GM12878 (cell line): ENCODE data around the gene SLC32A1. TPM values are rescaled to one million over a fixed set of nuclear protein-coding genes. Genes with fewer than 3 reads are reported as not detected.

ENCODE experiments used
- ATAC-seq: fragments of 200-7000 bp; cut with Tn5 transposase; 3 replicates; pipeline ENCODE4 v1.9.1; 2020; ENCODE audit warnings: mild to moderate bottlenecking, moderate library complexity
- BruUV-seq: library from RNA; stranded (reverse); fragments of 400-500 nt; replicated peaks from 2 replicates; lab custom pipeline; 2021; lab: Mats Ljungman, UMichigan
- CTCF ChIA-PET: fragments of 300-600 bp; sonication (Branson Sonifier 250); formaldehyde crosslinking; extraction: SDS; loops from one replicate; lab custom pipeline; 2021; ENCODE audit warnings: inconsistent platforms; lab: Yijun Ruan, JAX
- POLR2A ChIA-PET: fragments of 350-600 bp; formaldehyde crosslinking; extraction: SDS; loops from one replicate; lab custom pipeline; 2021; ENCODE audit warnings: inconsistent platforms; lab: Charles Lee
- RAD21 ChIA-PET: fragments of 300-600 bp; sonication (Branson Sonifier 250); formaldehyde crosslinking; loops from one replicate; lab custom pipeline; 2023; ENCODE audit warnings: antibody characterized with exemption; ENCODE audit not compliant: unreplicated experiment; lab: Charles Lee
- SMC1A ChIA-PET: fragments of 300-600 bp; sonication (Branson Sonifier 250); formaldehyde crosslinking; loops from one replicate; lab custom pipeline; 2023; ENCODE audit not compliant: unreplicated experiment, uncharacterized antibody; lab: Charles Lee
- DNase-seq: peaks from one replicate; pipeline ENCODE4 v3.0.0-alpha.2; 2011; ENCODE audit warnings: low read depth, low spot score
- FAIRE-seq: peaks from 3 replicates; lab custom pipeline; 2011; peaks lifted over from hg19 to GRCh38; lab: Jason Lieb, UNC
- H2AFZ ChIP-seq: 2 replicates; pipeline ENCODE4 v1.6.0; 2011; ENCODE audit warnings: low read depth, low read length, control low read depth; ENCODE audit not compliant: control insufficient read depth
- H3K27ac ChIP-seq: 2 replicates; pipeline ENCODE4 v1.5.1; 2011; ENCODE audit warnings: control low read depth; ENCODE audit not compliant: control insufficient read depth, insufficient read depth
- H3K27me3 ChIP-seq, 2 experiments: replicated peaks in 1 of 2; 2 replicates each; pipeline versions ENCODE4 v1.6.0 to v1.6.1; 2011; ENCODE audit warnings: low read length in 1 of 2; ENCODE audit not compliant: control insufficient read depth in 2 of 2, insufficient read depth in 2 of 2
- H3K36me3 ChIP-seq, 2 experiments: 2 replicates each; pipeline ENCODE4 v1.5.1; 2011; ENCODE audit warnings: low read length in 1 of 2; ENCODE audit not compliant: control insufficient read depth in 2 of 2, insufficient read depth in 2 of 2
- H3K4me1 ChIP-seq: 2 replicates; pipeline ENCODE4 v1.6.1; 2011; ENCODE audit warnings: mild to moderate bottlenecking, low read length, moderate library complexity, mixed read lengths; ENCODE audit not compliant: control insufficient read depth, insufficient read depth
- H3K4me2 ChIP-seq: 2 replicates; pipeline ENCODE4 v1.6.0; 2011; ENCODE audit warnings: control low read depth; ENCODE audit not compliant: control insufficient read depth, insufficient read depth
- H3K4me3 ChIP-seq: fragments of 200-600 bp; sonication (generic); 2 replicates; pipeline ENCODE4 v1.5.1; 2016
- H3K79me2 ChIP-seq: 2 replicates; pipeline ENCODE4 v1.6.0; 2011; ENCODE audit warnings: low read length; ENCODE audit not compliant: control insufficient read depth, insufficient read depth
- H3K9ac ChIP-seq: 2 replicates; pipeline ENCODE4 v1.8.0; 2011; ENCODE audit warnings: low read length, control low read depth, mixed read lengths; ENCODE audit not compliant: control insufficient read depth, insufficient read depth
- H3K9me3 ChIP-seq: replicated peaks from 3 replicates; pipeline ENCODE4 v1.5.1; 2011; ENCODE audit warnings: mild to moderate bottlenecking, low read length; ENCODE audit not compliant: control insufficient read depth, insufficient read depth
- H4K20me1 ChIP-seq: 2 replicates; pipeline ENCODE4 v1.6.0; 2011; ENCODE audit not compliant: control insufficient read depth, insufficient read depth
- FOXK2 ChIP-seq: fragments of 450-650 bp; IDR thresholded peaks from 2 replicates; pipeline ENCODE4 v1.6.1; 2017; ENCODE audit warnings: mild to moderate bottlenecking, moderate library complexity
- GABPA ChIP-seq: IDR thresholded peaks from 2 replicates; pipeline ENCODE4 v1.6.1; 2014; ENCODE audit warnings: antibody characterized with exemption, low read depth, mild to moderate bottlenecking, inconsistent platforms
- JUNB ChIP-seq: IDR thresholded peaks from 2 replicates; pipeline ENCODE4 v1.6.1; 2016; ENCODE audit warnings: antibody characterized with exemption, mild to moderate bottlenecking
- JUND ChIP-seq: IDR thresholded peaks from 2 replicates; pipeline ENCODE4 v1.6.1; 2012; ENCODE audit warnings: low read depth, mild to moderate bottlenecking, low read length, improper control_type of control experiment, moderate library complexity
- MXI1 ChIP-seq: fragments of 150-350 bp; IDR thresholded peaks from 2 replicates; pipeline ENCODE4 v1.6.1; 2011; ENCODE audit warnings: low read depth, mild to moderate bottlenecking, inconsistent platforms, low read length, improper control_type of control experiment
- WGBS: methylation state at CpG from one replicate; pipeline ENCODE4 v1.1.6; 2016; ENCODE audit warnings: low lambda C conversion rate; ENCODE audit not compliant: insufficient replicate concordance, insufficient coverage; ENCODE audit errors: missing lambda C conversion rate; 5-methylcytosine and 5-hydroxymethylcytosine counted together
- in situ Hi-C: fragments of 300-500 bp; cut with MboI; formaldehyde crosslinking; loops from 9 replicates; pipeline ENCODE4 v1.14.3; 2018; ENCODE audit warnings: mixed read lengths
- intact Hi-C: fragments of 100-400 bp; cut with micrococcal nuclease; formaldehyde crosslinking; loops from one replicate; pipeline ENCODE4 v1.14.2; 2022; ENCODE audit not compliant: unreplicated experiment
- polyA plus RNA-seq, 11 experiments: library from polyadenylated mRNA; depleted of rRNA in 4 of 11; unstranded in 6 of 11; stranded (reverse) in 5 of 11; fragments of >200 nt; fragmentation: Nextera tagmentation in 4 of 11; fragmentation: Illumina TruSeq in 1 of 11; extraction: Ambion mirVana in 4 of 11; extraction: Trizol in 1 of 11; gene quantifications; 1 replicate in 1 of 11; 2 replicates in 10 of 11; pipeline versions ENCODE4 v1.2.1 to v1.2.3, GENCODE V29; 2011 to 2016; ENCODE audit warnings: inconsistent platforms in 2 of 11, missing spikeins in 2 of 11, low read depth in 1 of 11
- total RNA-seq, 4 experiments: library from RNA; depleted of rRNA in 3 of 4; stranded (reverse); fragments of >200 nt in 3 of 4; fragmentation: Illumina TruSeq in 1 of 4; extraction: Trizol in 1 of 4; gene quantifications; 2 replicates each; pipeline versions ENCODE4 v1.2.1 to v1.2.3, GENCODE V29; 2013 to 2021
- TF ChIP-seq, protein P1 (sequence below): fragments of 450-650 bp; IDR thresholded peaks from 2 replicates; pipeline ENCODE4 v1.6.1; 2017; ENCODE audit warnings: borderline replicate concordance
- TF ChIP-seq, protein P2 (sequence below): fragments of 450-650 bp; IDR thresholded peaks from 2 replicates; pipeline ENCODE4 v1.6.1; 2017; ENCODE audit warnings: mild to moderate bottlenecking

SLC32A1 gene
- total and polyA plus RNA-seq, 10 of the 15 experiments (the other 5 are each of a cell fraction or from before 2014, with no cell fraction given): not detected

DNA sequence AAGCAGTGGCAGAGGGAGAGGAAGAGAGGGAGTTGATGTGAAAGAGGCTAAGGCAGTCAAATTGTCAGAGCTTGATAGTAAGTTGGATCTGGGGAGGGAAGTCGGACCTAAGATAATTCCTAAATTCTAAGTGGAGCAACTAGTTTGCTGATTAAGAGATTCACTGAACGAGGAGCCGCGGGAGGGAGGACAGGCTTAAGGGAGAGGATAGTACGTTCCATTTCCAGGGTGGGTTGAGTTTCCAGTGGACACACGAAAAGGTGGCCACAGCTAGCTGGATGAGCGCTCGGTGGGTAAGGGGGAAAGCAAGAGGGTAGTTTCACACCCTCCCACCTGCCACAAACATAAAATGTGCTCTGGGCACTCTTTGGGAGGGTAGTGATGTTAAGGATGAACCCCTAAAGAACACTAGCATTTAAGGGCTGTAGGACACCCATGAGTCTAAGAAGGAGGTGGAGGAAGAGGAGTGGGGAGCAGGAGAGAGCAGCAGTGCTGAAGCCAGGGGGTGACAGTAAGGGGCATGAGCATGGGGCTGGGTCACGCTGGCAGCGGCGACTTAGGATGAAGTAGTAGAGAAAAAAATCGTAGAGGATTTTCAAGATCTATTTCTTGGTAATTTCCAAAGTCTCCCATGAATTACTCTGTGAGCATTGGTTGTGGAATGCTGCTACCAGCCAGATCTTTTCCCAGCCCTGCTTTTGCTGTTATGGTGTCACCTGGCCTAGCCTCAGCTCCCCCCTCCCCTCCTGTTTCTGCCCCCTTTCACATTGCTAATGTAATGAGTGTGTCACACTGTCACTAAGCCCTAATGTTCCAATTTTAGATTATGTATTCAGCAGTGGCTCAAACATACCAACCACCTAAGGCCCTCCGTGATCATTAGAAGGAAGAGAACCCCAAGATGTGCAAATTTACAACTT, 45.4 kb downstream of the SLC32A1 start:
- CTCF ChIA-PET: interaction anchor here (1.3 to 11.3 kb wide), 2 partner anchors 17 to 18 kb away, joined by 6 to 74 read pairs; no protein-coding TSS in a partner anchor
- no peak overlapping the region for H3K4me3 ChIP-seq
- in situ Hi-C loops: no loop called here
- TF ChIP-seq, protein P1, sequence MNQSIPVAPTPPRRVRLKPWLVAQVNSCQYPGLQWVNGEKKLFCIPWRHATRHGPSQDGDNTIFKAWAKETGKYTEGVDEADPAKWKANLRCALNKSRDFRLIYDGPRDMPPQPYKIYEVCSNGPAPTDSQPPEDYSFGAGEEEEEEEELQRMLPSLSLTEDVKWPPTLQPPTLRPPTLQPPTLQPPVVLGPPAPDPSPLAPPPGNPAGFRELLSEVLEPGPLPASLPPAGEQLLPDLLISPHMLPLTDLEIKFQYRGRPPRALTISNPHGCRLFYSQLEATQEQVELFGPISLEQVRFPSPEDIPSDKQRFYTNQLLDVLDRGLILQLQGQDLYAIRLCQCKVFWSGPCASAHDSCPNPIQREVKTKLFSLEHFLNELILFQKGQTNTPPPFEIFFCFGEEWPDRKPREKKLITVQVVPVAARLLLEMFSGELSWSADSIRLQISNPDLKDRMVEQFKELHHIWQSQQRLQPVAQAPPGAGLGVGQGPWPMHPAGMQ: no peak
- TF ChIP-seq, protein P2, sequence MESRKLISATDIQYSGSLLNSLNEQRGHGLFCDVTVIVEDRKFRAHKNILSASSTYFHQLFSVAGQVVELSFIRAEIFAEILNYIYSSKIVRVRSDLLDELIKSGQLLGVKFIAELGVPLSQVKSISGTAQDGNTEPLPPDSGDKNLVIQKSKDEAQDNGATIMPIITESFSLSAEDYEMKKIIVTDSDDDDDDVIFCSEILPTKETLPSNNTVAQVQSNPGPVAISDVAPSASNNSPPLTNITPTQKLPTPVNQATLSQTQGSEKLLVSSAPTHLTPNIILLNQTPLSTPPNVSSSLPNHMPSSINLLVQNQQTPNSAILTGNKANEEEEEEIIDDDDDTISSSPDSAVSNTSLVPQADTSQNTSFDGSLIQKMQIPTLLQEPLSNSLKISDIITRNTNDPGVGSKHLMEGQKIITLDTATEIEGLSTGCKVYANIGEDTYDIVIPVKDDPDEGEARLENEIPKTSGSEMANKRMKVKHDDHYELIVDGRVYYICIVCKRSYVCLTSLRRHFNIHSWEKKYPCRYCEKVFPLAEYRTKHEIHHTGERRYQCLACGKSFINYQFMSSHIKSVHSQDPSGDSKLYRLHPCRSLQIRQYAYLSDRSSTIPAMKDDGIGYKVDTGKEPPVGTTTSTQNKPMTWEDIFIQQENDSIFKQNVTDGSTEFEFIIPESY: no peak
- TF ChIP-seq GABPA (no peak), JUND (no peak), FOXK2 (no peak), MXI1 (no peak), JUNB (no peak)
- no peak overlapping the region for H3K4me2 ChIP-seq
- H2AFZ ChIP-seq: no peak overlapping the region
- H3K27ac ChIP-seq: no peak overlapping the region
- H3K36me3 ChIP-seq: peaks cover 8 to 16% of the 10 kb centered on the region in 2 experiments
- intact Hi-C loops: no loop called here
- no peaks in the 10 kb centered on the region for H3K4me1 ChIP-seq
- no peaks in the 10 kb centered on the region for H3K79me2 ChIP-seq
- SMC1A ChIA-PET: interaction anchor here (1.1 kb wide), 1 partner anchor 19 kb away, joined by 3 read pairs; no protein-coding TSS in a partner anchor
- WGBS: 85% methylated on average over 13 of the region's 13 CpGs
- DNase-seq (no peak), ATAC-seq (no peak), FAIRE-seq (no peak)
- no peak overlapping the region for H3K9ac ChIP-seq
- RAD21 ChIA-PET: interaction anchor here (0.8 kb wide), 1 partner anchor 124 kb away, joined by 3 read pairs; no protein-coding TSS in a partner anchor
- H3K9me3 ChIP-seq: no peaks in the 10 kb centered on the region
- no TSS peak for BruUV-seq
- POLR2A ChIA-PET: no interaction called here
- no peaks in the 10 kb centered on the region for H3K27me3 ChIP-seq
- H4K20me1 ChIP-seq: no peaks in the 10 kb centered on the region
